ENCODE results near the gene TCF21.

The TCF21 gene

DNA sequence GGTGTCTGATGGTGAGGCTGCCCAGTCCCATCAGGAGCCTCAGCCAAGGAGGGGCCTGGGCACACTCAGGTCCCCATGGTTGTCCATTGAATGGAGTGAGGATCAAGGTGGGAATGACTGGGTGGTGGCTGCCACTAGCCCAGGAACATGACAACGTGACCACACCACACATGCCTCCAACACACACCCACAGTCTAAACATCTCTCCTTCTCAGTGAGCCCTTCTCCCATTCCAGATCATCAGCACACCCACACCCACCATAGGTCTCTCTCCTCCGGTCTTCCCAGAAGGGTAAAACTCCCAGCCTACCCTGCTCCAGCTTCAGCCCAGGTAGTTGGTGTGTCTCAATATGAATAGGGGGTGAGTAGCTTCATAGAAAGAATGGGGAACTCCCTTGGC lies 5.5 kb downstream of the TCF21 start:
- Mint-ChIP-seq H3K4me3 (no peak overlapping the region), H3K27ac (no peak overlapping the region), H3K36me3 (no peaks in the 10 kb centered on the region), H3K4me1 (peaks cover 19% of the 10 kb centered on the region), H3K9me3 (no peaks in the 10 kb centered on the region), H3K27me3 (peaks cover 89% of the 10 kb centered on the region)
- CTCF ChIA-PET: no interaction called here
- DNase-seq: no peak

DNA sequence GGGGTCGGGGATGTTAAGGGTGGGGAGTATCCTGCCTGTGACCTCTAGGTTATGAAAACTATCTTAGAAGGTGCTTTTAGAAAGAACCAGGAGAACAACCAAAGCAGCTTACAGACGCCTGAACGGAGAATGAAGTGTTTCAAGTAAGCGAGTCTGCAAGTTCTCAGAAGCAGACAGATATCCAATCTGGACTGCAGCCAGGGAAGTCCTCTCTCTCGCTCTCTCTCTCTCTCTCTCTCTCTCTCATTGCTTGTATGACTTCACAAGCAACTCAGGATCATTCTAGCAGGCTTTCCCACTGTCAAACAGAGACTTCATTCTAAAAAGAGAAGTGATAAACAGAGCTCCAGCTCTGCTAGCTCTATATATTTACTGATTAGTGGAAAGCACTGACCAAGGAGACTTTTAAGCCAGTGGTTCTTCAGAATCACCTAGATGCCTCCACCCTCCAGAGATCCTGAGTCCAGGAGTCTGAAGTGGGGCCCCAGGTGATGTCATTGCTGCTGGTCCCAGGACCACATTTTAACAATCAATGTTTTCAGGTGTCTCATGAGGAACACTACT lies 6.0 kb downstream of the TCF21 start:
- Mint-ChIP-seq H3K27me3 (peaks cover 87% of the 10 kb centered on the region), H3K9me3 (no peaks in the 10 kb centered on the region), H3K4me1 (peaks cover 19% of the 10 kb centered on the region), H3K4me3 (no peak overlapping the region), H3K27ac (no peak overlapping the region), H3K36me3 (no peaks in the 10 kb centered on the region)
- DNase-seq: no peak
- CTCF ChIA-PET: no interaction called here

DNA sequence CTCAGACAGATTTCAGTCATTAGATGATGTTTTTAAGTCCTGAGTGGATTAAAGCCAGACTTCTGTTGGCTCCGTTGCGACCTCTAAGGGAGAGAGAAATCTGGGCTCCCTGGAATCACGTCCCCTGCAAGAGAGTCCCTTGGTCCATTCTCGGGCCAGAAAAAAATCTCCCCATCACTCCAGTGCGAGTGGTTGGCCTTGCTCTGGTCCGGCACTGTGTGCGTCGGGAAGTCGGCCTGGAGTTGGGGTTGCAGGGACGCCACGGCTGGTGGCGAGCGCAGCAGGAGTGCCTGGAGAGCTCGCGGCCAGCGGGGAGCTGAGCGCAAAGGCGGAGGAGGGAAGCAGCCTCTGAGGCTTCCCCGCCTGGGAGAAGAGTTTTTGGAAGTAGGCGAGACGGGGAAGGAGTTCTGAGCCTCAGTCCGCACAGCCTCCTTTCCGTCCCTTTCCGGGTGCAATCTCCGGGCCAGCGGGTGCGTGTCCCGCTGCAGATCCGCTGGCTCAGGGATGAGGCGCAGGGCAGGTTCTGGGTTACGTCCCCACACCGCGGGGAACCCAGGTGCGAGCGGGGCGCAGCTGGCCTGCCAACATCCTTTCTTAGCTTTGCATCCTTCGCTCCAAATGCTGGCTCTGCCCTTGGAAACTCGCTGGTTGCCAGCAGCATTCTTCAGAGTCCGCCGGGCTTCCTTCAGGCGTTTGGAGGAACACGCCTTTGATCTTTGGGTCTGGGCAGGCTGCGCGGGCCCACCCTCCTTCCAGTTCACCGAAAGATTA lies 6.8 kb downstream of the TCF21 start:
- no peak overlapping the region for H3K27ac Mint-ChIP-seq
- H3K36me3 Mint-ChIP-seq: no peaks in the 10 kb centered on the region
- peaks cover 17% of the 10 kb centered on the region for H3K4me1 Mint-ChIP-seq
- DNase-seq: no peak
- H3K4me3 Mint-ChIP-seq: no peak overlapping the region
- CTCF ChIA-PET: no interaction called here
- H3K27me3 Mint-ChIP-seq: peaks cover 83% of the 10 kb centered on the region
- no peaks in the 10 kb centered on the region for H3K9me3 Mint-ChIP-seq

DNA sequence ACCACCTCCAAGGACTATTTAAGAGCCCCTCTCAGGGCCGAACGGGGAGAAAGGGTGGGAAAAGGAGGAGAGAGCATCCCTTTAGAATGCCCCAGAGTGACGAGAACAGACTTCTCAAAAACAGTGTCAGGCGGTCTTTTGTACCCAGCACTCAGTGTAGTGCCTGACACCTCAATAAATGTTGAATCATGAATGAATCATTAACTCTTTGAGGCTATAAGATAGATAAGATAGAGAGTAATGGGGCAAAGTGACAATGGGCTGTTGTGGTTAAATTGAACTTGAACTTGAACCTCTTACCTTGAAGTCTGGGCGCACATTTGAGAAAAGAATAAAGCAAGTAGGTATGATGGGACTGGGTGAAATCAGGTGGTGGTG lies 7.4 kb downstream of the TCF21 start:
- no peak overlapping the region for H3K4me3 Mint-ChIP-seq
- CTCF ChIA-PET: no interaction called here

DNA sequence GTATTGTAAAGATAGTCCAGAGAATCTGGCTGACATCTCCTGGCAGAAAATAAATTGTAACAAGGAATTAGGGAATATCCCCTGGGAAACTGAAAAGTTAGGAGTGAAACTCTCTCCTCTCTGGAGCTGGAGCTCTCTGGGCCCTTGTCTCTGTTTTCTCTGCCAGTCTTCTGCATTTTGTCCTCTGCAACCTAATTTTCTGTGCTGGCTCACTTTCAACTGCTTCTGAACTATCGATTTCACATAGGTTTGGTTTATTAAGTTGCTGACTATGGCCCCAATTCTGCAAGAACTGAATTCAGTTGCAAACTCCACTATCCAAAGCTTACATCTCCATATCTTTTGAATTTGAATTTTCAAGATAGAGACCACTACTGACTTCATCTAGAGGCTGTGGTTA lies 9.3 kb downstream of the TCF21 start:
- H3K36me3 Mint-ChIP-seq: no peaks in the 10 kb centered on the region
- H3K27me3 Mint-ChIP-seq: peaks cover 75% of the 10 kb centered on the region
- no peak overlapping the region for H3K4me3 Mint-ChIP-seq
- no peak for DNase-seq
- peaks cover 3% of the 10 kb centered on the region for H3K4me1 Mint-ChIP-seq
- H3K27ac Mint-ChIP-seq: no peak overlapping the region
- CTCF ChIA-PET: interaction anchor here (0.8 to 1.3 kb wide), 2 partner anchors 13 to 18 kb away, joined by 3 read pairs; no protein-coding TSS in a partner anchor
- no peaks in the 10 kb centered on the region for H3K9me3 Mint-ChIP-seq

More for the DNA sequence above, 7.4 kb downstream of the TCF21 start:
- DNase-seq: no peak
- Mint-ChIP-seq H3K4me1 (peaks cover 11% of the 10 kb centered on the region), H3K27ac (no peak overlapping the region), H3K27me3 (peaks cover 77% of the 10 kb centered on the region), H3K9me3 (no peaks in the 10 kb centered on the region), H3K36me3 (no peaks in the 10 kb centered on the region)

DNA sequence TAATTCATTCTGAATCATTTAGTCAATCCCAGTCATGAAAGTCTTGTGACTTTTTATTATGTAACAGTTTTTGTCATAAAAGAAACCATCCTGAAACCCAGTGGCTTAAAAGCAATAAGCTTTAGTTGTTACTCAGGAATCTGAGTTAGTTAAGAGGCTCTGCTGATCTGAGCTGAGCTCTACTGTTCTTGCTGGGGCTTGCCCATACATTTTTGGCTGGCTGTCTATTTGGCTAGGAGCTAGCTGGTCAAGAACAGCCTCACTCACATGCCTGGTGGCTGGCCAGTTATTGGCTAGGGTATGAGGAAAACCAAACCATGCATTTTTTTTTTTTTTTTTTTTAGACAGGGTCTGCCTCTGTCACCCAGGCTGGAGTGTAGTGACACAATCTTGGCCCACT lies 10.6 kb downstream of the TCF21 start:
- no peak for DNase-seq
- no peak overlapping the region for H3K4me3 Mint-ChIP-seq
- no peaks in the 10 kb centered on the region for H3K9me3 Mint-ChIP-seq
- H3K36me3 Mint-ChIP-seq: no peaks in the 10 kb centered on the region
- peaks cover 62% of the 10 kb centered on the region for H3K27me3 Mint-ChIP-seq
- CTCF ChIA-PET: no interaction called here
- H3K27ac Mint-ChIP-seq: no peak overlapping the region
- H3K4me1 Mint-ChIP-seq: no peaks in the 10 kb centered on the region

DNA sequence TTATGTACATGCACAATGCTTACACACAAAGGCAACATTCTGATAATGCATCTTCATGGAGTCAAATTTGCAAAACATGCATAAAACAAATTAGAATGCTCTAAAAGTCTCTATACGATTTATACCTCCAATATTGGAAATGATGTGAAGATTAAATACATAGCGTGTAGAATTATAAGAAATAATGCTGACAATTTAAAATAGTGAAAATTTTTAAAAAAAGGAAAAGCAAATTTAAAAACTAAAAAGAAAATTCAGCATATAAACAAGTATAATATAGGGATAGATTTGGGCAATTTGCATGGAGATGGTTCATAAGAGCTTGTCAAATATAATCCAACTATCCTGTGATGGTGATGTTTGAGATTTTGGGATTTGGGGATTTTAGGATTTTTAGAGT lies 14.9 kb downstream of the TCF21 start:
- Mint-ChIP-seq H3K9me3 (no peaks in the 10 kb centered on the region), H3K27ac (no peak overlapping the region), H3K4me3 (no peak overlapping the region), H3K36me3 (no peaks in the 10 kb centered on the region), H3K4me1 (no peaks in the 10 kb centered on the region), H3K27me3 (peaks cover 43% of the 10 kb centered on the region)
- DNase-seq: no peak
- CTCF ChIA-PET: interaction anchor here (1.3 kb wide), 1 partner anchor 20 kb away, joined by 3 read pairs; no protein-coding TSS in a partner anchor

DNA sequence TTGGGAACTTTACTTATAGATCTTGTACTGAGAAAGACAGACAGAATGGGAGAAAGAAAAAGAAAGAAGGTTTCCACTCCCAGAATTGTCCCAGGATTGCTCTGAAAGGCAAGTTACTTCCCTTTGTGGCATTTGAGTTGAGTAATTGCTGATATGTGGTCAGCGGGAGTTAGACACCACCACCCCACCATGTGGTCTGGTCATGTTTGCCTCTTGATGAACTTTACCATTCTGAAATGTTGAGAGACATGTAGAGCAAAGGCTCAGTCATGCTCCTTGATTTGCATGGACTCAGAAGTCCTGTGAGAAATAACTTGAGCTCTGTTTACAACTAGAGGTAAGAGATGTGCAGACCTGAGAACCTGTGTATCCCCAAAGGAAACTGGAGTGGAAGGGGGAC lies 17.1 kb downstream of the TCF21 start:
- Mint-ChIP-seq H3K27me3 (peaks cover 43% of the 10 kb centered on the region), H3K9me3 (no peaks in the 10 kb centered on the region), H3K36me3 (no peaks in the 10 kb centered on the region)

DNA sequence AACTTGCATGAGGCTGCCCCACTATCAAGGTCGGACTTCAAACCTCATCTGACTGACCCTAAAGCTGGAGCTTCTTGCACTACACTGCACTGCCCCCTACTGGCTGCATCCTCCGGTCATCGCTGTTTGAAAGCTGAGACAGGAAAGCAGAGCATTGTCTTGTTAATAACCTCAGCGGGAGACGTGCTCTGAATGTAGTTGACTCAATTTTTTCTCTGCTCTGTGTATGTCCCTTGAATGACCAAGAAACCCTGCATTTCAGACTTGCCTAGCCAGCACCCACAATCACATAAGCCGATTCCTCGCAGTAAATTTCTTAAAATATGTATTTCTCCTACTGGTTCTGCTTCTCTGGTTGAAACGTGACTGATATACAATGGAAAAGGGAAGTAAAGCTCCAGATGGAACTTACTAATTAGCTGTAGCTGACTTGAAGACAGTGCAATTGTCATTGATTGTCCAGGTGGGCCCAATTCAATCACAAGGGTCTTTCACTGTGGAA lies 27.8 kb downstream of the TCF21 start:
- CTCF ChIA-PET: interaction anchor here (0.8 to 4.1 kb wide), 23 partner anchors 10 to 1045 kb away, joined by 3 to 27 read pairs (median 4); no protein-coding TSS in a partner anchor
- Mint-ChIP-seq H3K4me3 (no peak overlapping the region), H3K36me3 (no peaks in the 10 kb centered on the region), H3K27me3 (peaks cover 10% of the 10 kb centered on the region), H3K27ac (no peak overlapping the region), H3K9me3 (no peaks in the 10 kb centered on the region), H3K4me1 (no peaks in the 10 kb centered on the region)
- peak; percentile 85 for DNase-seq

More for the DNA sequence above, 17.1 kb downstream of the TCF21 start:
- no peaks in the 10 kb centered on the region for H3K4me1 Mint-ChIP-seq
- CTCF ChIA-PET: interaction anchor here (1.1 to 2.4 kb wide), 2 partner anchors 10 to 191 kb away, joined by 3 to 18 read pairs; no protein-coding TSS in a partner anchor
- no peak overlapping the region for H3K27ac Mint-ChIP-seq
- no peak overlapping the region for H3K4me3 Mint-ChIP-seq
- DNase-seq: no peak

DNA sequence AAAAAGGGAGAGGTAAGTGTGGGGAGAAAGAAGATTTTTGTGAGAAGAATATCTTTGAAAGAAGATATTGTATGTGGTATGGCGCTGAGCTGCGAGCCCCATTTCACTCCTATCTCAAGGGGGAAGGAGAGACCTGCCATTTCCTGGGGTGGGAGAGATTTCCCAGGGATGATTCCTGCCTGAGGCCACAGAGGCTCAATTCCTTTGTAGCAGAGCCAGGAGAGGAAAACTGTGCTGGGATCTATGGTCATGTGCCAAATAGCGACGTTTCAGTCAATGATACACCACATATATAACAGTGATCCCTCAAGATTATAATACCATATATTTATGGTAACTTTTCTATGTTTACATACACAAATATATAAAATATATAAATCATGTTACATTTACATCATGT lies 28.9 kb downstream of the TCF21 start:
- H3K9me3 Mint-ChIP-seq: no peaks in the 10 kb centered on the region
- H3K4me1 Mint-ChIP-seq: no peaks in the 10 kb centered on the region
- CTCF ChIA-PET: interaction anchor here (1.2 to 4.1 kb wide), 10 partner anchors 11 to 180 kb away, joined by 4 to 27 read pairs (median 5); no protein-coding TSS in a partner anchor

DNA sequence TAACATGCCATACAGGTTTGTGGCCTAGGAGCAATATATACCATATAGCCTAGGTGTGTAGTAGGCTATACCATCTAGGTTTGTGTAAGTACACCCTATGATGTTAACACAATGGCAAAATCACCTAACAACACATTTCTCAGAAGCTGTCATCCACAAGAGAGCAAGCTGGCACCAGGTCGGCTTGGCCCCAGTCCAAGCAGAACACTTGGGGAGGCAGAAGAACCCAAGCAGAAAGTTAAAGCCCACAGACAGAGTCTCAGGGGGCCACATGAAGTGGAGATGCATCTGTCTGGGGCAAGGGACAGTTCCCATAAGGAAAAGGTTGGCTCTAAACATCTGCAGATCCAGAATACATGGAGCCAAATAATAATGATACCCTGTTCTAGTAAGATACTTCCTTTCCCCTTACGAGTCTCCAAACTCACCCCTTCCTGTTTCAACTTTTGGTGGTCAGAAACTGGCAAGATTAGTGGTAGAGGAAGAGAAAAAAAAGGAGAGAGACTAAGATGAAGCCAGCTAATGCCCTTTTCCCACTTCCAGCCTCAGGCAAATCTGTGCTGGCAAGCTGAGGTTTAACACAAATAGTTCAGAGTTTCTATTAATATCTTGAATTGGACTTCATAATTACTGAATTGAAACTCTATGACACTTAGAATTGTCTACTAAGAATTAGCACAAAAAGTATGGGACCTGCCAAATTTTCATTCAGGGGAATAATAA lies 29.5 kb downstream of the TCF21 start:
- CTCF ChIA-PET: interaction anchor here (1.8 kb wide), 1 partner anchor 100 kb away, joined by 5 read pairs; no protein-coding TSS in a partner anchor
- DNase-seq: no peak
- Mint-ChIP-seq H3K36me3 (no peaks in the 10 kb centered on the region), H3K4me1 (no peaks in the 10 kb centered on the region), H3K4me3 (no peak overlapping the region), H3K27me3 (peaks cover 5% of the 10 kb centered on the region), H3K9me3 (no peaks in the 10 kb centered on the region), H3K27ac (no peak overlapping the region)

More for the DNA sequence above, 28.9 kb downstream of the TCF21 start:
- Mint-ChIP-seq H3K36me3 (no peaks in the 10 kb centered on the region), H3K27ac (no peak overlapping the region), H3K4me3 (no peak overlapping the region), H3K27me3 (peaks cover 9% of the 10 kb centered on the region)
- DNase-seq: no peak

DNA sequence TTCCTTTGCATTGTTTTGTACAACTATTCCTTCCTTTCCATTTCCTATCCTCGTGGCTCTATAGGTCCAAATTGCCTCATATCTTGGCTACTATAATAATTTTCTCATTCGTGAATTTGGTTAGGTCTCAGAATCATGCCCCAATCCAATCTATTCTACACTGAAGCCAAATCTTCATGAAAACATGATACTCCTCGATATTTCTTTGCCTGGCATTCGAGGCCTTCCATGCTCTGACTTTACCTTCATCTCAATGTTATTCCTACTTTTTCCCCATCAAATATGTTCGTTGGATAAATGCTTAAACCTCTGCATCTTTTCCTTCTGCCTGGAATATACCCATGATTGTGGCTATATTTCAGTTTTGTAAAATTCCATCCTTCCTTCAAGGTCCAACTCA lies 30.4 kb downstream of the TCF21 start:
- H3K36me3 Mint-ChIP-seq: no peaks in the 10 kb centered on the region
- no peak overlapping the region for H3K4me3 Mint-ChIP-seq
- peaks cover 12% of the 10 kb centered on the region for H3K27me3 Mint-ChIP-seq
- no peaks in the 10 kb centered on the region for H3K4me1 Mint-ChIP-seq
- no peak for DNase-seq
- H3K27ac Mint-ChIP-seq: no peak overlapping the region
- CTCF ChIA-PET: no interaction called here
- H3K9me3 Mint-ChIP-seq: no peaks in the 10 kb centered on the region

DNA sequence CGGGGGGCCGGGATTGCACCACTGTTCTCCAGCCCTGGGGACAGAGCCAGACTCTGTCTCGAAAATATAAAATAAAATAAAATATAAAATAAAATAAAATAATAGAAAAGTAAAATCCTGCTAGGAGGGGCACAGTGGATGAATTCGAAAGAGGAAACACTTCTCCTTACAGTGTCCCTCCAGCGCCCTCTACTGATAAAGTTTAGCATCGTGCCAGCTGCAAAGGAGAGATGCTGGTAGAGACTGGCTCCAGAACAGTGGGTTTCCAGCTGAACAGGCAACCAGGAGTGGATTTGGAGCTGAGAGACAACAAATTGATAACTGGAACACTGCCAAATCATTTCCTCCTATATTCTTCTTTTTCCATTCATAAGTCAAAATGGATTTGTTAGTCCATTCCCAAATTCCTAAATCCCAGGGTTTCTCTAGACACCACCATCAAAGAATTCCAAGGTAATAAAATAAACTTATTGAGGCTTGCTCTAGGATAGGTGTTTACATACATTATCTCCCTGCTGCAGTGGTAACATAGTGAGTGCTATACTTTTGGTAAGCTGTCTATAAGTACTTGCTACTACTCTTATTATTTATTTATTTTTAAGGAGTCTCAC lies 32.4 kb downstream of the TCF21 start:
- no peak overlapping the region for H3K4me3 Mint-ChIP-seq

More for the DNA sequence above, 32.4 kb downstream of the TCF21 start:
- no peaks in the 10 kb centered on the region for H3K9me3 Mint-ChIP-seq
- H3K27me3 Mint-ChIP-seq: peaks cover 12% of the 10 kb centered on the region
- H3K27ac Mint-ChIP-seq: no peak overlapping the region
- H3K4me1 Mint-ChIP-seq: no peaks in the 10 kb centered on the region
- no peaks in the 10 kb centered on the region for H3K36me3 Mint-ChIP-seq
- DNase-seq: peak; percentile 86
- CTCF ChIA-PET: interaction anchor here (0.8 to 9.8 kb wide), 14 partner anchors 9 to 352 kb away, joined by 3 to 188 read pairs (median 5); no protein-coding TSS in a partner anchor

Data from activated naive CD4-positive, alpha-beta T cell treated with anti-CD3 and anti-CD28 coated beads, Interleukin-2, amount 10 ng/mL, durations not matched to agents 7 days and 5 days (primary cell).